22Rv1 (cell line): Measurements from ENCODE around the gene ZMYND19.

ENCODE experiments used
- CTCF ChIP-seq: fragments of 450-650 bp; IDR thresholded peaks from 2 replicates; pipeline ENCODE4 v1.5.1; 2017; ENCODE audit warnings: mild to moderate bottlenecking
- ZFX ChIP-seq: fragments of 450-650 bp; IDR thresholded peaks from 2 replicates; pipeline ENCODE4 v1.6.1; 2017; ENCODE audit warnings: antibody characterized with exemption, borderline replicate concordance

- no peak for TF ChIP-seq CTCF
- no peak for TF ChIP-seq ZFX
These were observed 29.7 kb upstream of the ZMYND19 start for GRCh38 chr9:137620048-137620405.
